GM10847 (cell line): Measurements from ENCODE around the gene P2RX5.
A peak's percentile ranks its signal among the peaks of the same experiment; 100 is the strongest.

Experiments
- POLR2A ChIP-seq: IDR thresholded peaks from 2 replicates; pipeline ENCODE4 v1.6.1; 2011; ENCODE audit not compliant: insufficient read length; ENCODE audit errors: extremely low read depth

The P2RX5 gene

GRCh38 chr17:3695723-3696411 is at the start of gene P2RX5:
TSS of gene P2RX5 (minus strand) at chr17:3696155. CDS start at chr17:3696005, 150 bp downstream.
- peak; percentile 63 for TF ChIP-seq POLR2A

- no peak for TF ChIP-seq POLR2A
Measured at GRCh38 chr17:3745071-3745470, 49.1 kb upstream of the P2RX5 start.

DNA sequence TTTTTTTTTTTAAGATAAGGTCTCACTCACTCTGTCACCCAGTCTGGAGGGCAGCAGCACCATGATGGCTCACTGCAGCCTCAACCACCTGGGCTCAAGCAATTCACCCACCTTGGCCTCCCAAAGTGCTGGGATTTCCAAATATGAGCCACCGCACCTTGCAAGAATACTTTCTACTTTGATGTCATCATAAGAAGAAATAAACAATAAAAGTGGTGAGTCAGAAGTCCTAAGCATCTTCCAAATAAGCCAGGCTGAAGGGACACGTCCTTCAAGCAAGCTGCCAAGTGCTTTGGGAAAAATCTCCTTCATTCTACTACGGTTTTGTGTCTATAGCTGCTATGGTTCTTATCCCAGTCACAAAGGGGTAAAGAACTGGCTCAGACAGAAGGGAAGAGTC is 48.1 kb upstream of the P2RX5 start:
- TF ChIP-seq POLR2A: no peak

- no peak for TF ChIP-seq POLR2A
Measured at GRCh38 chr17:3740611-3741073, 44.7 kb upstream of the P2RX5 start.

DNA sequence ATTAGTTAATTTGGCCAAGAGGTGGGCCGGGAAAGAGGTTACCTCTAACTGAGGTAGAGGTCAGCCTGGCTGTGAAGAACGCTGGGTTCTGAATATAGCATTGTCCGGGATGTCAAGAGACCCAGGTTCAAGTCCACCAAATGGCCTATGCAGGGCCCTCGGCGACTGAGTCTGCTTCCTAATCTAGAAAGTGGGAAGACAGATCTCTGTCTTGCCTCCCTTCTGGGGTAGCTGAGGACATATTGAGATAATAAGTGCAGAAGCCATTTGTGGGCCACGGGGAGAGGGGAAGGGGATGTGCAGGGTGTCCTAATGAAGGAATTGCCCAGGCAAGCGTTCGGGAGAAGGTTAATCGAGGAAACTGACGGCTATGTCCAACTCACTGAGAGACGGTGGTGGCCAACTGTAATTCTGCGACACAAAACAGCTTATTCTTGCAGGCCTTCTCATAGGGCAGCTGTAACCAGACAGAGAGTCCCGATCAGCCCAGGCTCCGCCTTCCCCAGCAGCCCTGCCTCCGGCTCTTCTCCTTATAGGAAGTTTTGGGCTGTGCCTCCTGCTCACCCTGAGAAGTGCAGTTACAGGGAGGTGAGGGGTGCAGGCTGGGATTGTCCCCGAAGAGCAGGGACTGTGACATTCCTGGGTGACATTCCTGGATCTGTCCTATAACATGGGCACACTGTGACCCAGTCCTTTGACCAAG is 43.6 kb upstream of the P2RX5 start:
- no peak for TF ChIP-seq POLR2A

- TF ChIP-seq POLR2A: no peak
Measured at GRCh38 chr17:3738562-3739295, 42.8 kb upstream of the P2RX5 start.

DNA sequence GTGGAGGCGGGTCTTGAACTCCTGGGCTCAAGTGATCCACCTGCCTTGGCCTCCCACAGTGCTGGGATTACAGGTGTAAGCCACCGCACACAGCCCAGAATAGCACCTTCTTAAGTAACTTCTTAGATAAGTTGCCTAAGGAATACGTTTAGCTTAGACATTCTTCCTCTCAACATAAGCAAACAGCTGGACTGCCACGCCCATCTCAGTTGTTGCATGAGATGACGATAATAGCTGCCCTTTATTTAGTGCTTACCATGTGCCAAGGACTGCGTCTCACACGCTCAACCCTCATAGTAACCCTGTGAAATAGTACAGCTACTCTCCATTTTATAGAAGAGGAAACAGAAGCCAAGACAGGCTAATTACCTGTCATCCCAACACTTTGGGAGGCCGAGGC is 39.6 kb upstream of the P2RX5 start:
- no peak for TF ChIP-seq POLR2A

GRCh38 chr17:3732210-3732621 is 36.3 kb upstream of the P2RX5 start:
- no peak for TF ChIP-seq POLR2A

DNA sequence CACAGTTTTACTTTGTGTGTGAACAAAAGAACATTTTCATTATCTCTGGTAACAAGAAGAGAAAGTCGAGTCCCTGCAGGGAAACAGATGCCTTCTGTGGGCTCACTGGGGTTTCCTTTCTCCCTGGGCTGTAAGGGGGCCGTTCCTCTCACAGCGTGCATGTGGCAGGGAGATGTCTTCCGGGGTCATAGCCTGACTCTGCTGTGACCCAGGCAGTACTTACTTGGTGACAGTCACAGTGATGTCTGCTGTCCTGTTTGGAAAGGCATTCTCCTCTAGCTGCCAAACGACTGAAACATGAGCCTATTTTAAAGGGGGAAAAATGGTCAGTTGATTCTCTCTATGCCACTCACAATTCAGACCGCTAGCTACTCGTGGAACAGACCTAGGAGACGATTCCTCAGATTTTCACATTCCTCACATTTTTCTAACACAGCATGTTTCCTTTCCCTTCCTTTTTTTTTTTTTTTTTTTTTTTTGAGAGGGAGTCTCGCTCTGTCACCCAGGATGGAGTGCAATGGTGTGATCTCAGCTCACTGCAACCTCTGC is 35.0 kb upstream of the P2RX5 start:
- TF ChIP-seq POLR2A: no peak

- no peak for TF ChIP-seq POLR2A
Measured at GRCh38 chr17:3729881-3730280, 33.9 kb upstream of the P2RX5 start.

DNA sequence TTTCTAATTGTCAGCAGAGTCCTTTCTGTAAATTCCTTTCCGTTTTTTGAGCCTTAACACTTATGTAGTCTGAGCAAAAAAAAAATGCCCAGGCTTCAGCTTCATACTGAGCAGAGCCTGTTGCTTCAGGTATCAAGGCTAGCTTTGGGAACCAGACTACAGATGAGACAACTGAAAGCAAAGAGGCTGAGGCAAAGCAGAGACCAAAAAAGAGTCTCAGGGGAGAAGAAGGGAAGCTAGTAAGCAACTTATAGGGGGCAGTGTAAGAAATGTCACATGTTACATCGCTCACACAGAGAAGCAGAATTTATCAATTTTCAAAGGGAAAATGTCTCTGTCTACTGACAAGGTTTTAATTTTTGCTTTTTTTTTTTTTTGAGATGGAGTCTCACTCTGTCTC is 31.1 kb upstream of the P2RX5 start:
- TF ChIP-seq POLR2A: no peak

DNA sequence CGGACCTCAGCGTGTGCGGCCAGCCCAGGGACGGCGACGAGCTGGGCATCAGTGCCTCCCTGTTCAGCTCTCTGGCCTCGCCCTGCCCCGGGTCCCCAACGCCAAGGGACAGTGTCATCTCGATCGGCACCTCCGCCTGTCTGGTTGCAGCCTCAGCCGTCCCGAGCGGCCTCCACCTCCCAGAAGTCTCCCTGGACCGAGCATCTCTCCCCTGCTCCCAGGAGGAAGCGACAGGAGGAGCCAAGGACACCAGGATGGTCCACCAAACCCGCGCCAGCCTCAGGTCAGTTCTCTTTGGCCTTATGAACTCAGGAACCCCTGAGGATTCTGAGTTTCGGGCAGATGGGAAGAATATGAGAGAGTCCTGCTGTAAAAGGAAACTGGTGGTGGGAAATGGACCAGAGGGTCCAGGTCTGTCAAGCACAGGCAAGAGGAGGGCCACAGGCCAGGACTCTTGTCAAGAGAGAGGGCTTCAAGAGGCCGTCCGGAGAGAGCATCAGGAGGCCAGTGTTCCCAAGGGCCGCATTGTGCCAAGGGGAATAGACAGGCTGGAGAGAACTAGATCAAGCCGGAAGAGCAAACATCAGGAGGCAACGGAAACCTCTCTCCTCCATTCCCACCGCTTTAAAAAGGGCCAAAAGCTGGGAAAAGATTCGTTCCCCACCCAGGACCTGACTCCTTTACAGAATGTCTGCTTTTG is 28.6 kb upstream of the P2RX5 start:
- TF ChIP-seq POLR2A: no peak

- peak; percentile 75 for TF ChIP-seq POLR2A
Measured at GRCh38 chr17:3723556-3724377, 27.8 kb upstream of the P2RX5 start, which contains the start of gene HASPIN. TSS of gene HASPIN (plus strand) at chr17:3723903. CDS start at chr17:3723936, 33 bp downstream.

DNA sequence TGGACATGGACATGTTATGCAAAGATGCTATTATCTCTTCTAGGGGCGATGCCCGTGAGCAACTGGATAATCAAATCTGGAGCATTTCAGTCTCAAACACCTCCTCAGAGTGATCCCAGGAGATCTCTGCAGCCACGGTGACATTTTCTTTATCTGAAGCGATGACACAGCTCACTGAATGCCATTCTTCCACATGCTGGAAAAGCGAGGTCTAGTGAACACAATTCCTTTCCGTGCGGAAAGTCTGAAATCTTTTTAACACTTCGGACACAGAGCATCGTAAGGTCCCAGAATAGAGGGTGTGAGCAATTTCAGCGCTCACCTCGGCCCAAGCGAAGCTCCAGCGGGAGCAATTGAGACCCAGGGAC is 27.2 kb upstream of the P2RX5 start:
- no peak for TF ChIP-seq POLR2A
